MG63 (cell line): ENCODE results near the gene IL17RA. TPM values are rescaled to one million over a fixed set of nuclear protein-coding genes. Genes with fewer than 3 reads are reported as not detected.

Source experiments
- DNase-seq: peaks from one replicate; pipeline ENCODE4 v3.0.0-alpha.2; 2020
- H3K27me3 ChIP-seq: fragments of 250-450 bp; sonication (Bioruptor Pico); 2 replicates; pipeline ENCODE4 v1.5.1; 2020; ENCODE audit warnings: mild to moderate bottlenecking, moderate library complexity
- H3K36me3 ChIP-seq: fragments of 250-450 bp; sonication (Bioruptor Pico); 2 replicates; pipeline ENCODE4 v1.5.1; 2020; ENCODE audit warnings: mild to moderate bottlenecking, moderate library complexity
- H3K4me3 ChIP-seq: fragments of 250-450 bp; sonication (Bioruptor Pico); 2 replicates; pipeline ENCODE4 v1.5.1; 2020; ENCODE audit warnings: mild to moderate bottlenecking, moderate library complexity
- H3K9me3 ChIP-seq: fragments of 250-450 bp; sonication (Bioruptor Pico); 2 replicates; pipeline ENCODE4 v1.5.1; 2020; ENCODE audit warnings: mild to moderate bottlenecking, moderate library complexity
- total RNA-seq: library from RNA; depleted of rRNA; stranded (reverse); fragments of >200 nt; shearing (Covaris generic); gene quantifications from 2 replicates; pipeline ENCODE4 v1.2.3, GENCODE V29; 2014; ENCODE audit warnings: low replicate concordance; rRNA removed

IL17RA gene
- total RNA-seq, 1 experiment from 2014 or later: 4.0 TPM

GRCh38 chr22:17155941-17156340 lies 71.1 kb downstream of the IL17RA start:
- H3K9me3 ChIP-seq: no peaks in the 10 kb centered on the region
- no peak for DNase-seq
- peaks cover 10% of the 10 kb centered on the region for H3K36me3 ChIP-seq
- H3K4me3 ChIP-seq: no peak overlapping the region
- H3K27me3 ChIP-seq: no peaks in the 10 kb centered on the region

DNA sequence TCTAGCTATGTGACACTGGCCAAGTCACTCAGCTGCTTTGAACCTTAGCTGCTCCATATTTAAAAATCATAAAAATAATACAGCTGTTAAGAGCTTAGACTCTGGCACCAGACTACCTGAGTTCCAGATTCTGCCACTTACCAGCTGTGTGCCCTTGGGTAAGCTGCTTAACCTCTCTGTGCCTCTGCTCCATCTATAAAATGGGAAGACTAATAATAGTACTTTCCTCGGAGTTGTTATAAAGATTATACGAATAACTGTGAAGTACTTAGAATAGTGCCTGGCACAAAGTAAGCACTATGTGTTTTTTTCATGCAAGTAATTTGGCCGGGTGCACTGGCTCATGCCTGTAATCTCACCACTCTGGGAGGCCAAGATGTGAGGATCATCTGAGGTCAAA lies 72.9 kb downstream of the IL17RA start:
- DNase-seq: no peak
- Histone ChIP-seq H3K9me3 (no peaks in the 10 kb centered on the region), H3K27me3 (no peaks in the 10 kb centered on the region), H3K4me3 (peak overlapping the region; percentile 76), H3K36me3 (peaks cover 10% of the 10 kb centered on the region)

DNA sequence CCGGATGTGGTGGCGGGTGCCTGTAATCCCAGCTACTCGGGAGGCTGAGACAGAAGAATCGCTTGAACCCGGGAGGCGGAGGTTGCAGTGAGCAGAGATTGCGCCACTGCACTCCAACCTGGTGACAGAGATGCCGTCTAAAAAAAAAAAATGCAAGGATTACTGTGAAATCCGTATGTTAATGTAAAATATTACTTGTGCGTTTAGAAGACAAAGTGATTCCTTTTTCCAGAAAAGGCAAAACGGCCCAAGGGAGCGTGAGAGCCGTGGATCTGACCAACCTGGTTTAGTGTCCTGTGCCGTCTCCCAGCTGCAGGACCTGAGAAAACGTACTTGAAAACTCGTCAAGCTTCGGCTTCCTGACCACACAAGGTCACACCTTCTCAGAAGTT lies 73.4 kb downstream of the IL17RA start:
- Histone ChIP-seq H3K4me3 (peak overlapping the region; percentile 76), H3K36me3 (peaks cover 10% of the 10 kb centered on the region), H3K9me3 (no peaks in the 10 kb centered on the region), H3K27me3 (no peaks in the 10 kb centered on the region)
- no peak for DNase-seq

DNA sequence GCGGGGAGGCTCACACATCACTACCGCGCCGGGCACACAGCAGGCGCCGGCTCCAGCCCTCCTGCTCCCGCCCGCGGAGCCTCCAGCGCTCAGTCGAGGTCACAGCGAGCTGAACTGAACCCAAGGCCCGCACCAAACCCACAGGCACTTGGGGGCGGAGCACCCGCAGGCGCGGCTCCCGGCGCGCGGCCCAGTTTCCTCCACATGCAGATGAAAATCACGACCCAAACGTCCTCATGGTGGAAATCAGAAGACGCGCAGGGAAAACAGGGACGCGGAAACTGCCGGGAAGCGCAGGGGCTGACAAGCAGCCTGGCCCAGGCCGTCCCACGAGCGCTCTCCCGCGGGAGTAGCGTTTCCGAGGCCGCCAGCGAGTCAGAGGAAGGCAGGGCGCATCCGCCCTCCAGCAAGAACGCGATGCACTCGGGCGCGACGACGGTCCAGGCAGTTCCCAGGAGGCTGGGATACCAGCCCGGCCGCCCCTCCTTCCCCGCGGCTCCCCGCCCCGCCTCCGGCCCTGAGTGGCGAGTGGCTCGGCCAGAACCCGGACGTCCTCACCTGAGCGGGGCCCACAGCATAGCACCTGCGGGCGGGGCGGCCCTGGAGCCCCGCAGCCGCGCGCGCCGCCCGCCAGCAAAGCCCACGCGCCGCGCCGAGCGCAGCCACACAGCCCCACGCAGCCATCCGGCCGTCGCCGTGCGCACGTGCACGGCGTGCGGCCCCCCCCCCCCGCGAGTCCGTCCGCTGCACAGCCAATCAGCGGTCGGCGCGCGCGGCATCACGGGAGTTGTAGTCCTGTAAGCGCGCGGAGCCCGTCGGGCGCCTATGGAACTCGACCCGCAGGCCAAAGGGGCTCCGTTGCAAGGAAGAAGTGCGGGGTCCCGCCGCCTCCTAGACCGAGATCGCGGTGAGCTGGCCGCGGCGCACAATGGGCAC lies 74.0 kb downstream of the IL17RA start, which contains the start of gene HDHD5:
Gene HDHD5, minus strand, starts transcription at position 710 of the 936 bp plus-strand sequence. Its CDS starts 26 bp downstream, at position 684.
- peak within 1 kb of the TSS; percentile 76 for H3K4me3 ChIP-seq
- peaks cover 10% of the 10 kb centered on the region for H3K36me3 ChIP-seq
- no peaks in the 10 kb centered on the region for H3K9me3 ChIP-seq
- peak; percentile 89 for DNase-seq
- no peaks in the 10 kb centered on the region for H3K27me3 ChIP-seq

DNA sequence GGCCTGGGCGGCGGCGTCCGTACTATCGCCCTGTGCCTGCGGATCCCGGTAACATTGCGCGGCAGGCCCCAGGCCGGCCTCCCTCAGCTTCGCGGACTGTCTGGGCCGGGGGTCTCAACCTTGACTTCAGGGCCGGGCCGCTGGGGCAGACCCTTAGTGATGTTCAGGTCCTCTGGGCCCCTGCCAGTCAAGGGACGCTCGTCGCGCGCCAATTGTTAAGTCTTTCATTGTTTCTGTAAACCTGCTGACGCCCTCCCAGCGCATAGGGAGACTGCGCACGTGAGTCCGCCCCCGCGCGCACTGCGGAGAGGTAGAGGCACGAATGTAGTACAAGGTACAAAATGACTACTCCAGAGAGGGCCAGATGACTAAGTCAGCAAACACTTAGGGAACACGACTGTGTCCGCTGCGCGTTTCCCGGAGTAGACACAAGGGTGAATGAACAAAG lies 74.7 kb downstream of the IL17RA start:
- Histone ChIP-seq H3K4me3 (peak overlapping the region; percentile 76), H3K27me3 (no peaks in the 10 kb centered on the region), H3K9me3 (no peaks in the 10 kb centered on the region), H3K36me3 (peaks cover 10% of the 10 kb centered on the region)
- peak; percentile 53 for DNase-seq

- DNase-seq: no peak
- H3K9me3 ChIP-seq: no peaks in the 10 kb centered on the region
- H3K27me3 ChIP-seq: no peaks in the 10 kb centered on the region
- H3K4me3 ChIP-seq: no peak overlapping the region
- peaks cover 10% of the 10 kb centered on the region for H3K36me3 ChIP-seq
Measured at GRCh38 chr22:17161991-17162390, 77.2 kb downstream of the IL17RA start.

DNA sequence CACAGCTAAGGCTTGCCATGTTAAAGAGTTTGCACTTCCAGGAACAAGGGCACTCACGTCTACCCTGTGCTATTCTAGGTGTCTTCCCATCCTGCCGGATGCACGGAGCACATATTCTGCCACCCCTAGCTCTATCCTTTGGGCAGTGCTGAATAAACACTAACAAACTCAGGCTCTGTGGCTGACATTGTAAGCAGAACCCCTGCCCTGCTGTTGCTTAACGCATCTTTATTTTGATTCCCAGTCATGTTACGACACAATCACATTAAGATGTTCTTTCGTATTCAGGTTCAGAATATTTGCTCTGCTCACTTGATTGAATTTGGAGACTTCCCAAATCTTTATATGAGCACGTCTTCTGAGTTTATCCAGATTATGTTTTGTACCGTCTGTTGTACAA lies 77.9 kb downstream of the IL17RA start:
- no peak for DNase-seq
- no peaks in the 10 kb centered on the region for H3K27me3 ChIP-seq

GRCh38 chr22:17164392-17165024 lies 79.7 kb downstream of the IL17RA start:
- DNase-seq: no peak
- Histone ChIP-seq H3K36me3 (no peaks in the 10 kb centered on the region), H3K27me3 (no peaks in the 10 kb centered on the region), H3K9me3 (no peaks in the 10 kb centered on the region), H3K4me3 (no peak overlapping the region)

More for the DNA sequence above, 77.9 kb downstream of the IL17RA start:
- Histone ChIP-seq H3K36me3 (peaks cover 4% of the 10 kb centered on the region), H3K9me3 (no peaks in the 10 kb centered on the region), H3K4me3 (no peak overlapping the region)

Other genes starting within 250 kb of the IL17RA start
- not detected in 2 replicates for gene GAB4, start 76.8 kb upstream of the IL17RA start, total RNA-seq
- gene TMEM121B, start 36.4 kb downstream of the IL17RA start, total RNA-seq: not detected in 2 replicates
- 88.1 and 148 TPM in 2 replicates for gene HDHD5, start 74.3 kb downstream of the IL17RA start, total RNA-seq
- not detected in 2 replicates for gene ADA2, start 134.4 kb downstream of the IL17RA start, total RNA-seq